ENCODE data around the gene UTP4. TPM values are rescaled to one million over a fixed set of nuclear protein-coding genes. Genes with fewer than 3 reads are reported as not detected.

The UTP4 gene
- total and polyA plus RNA-seq, 2 of the 8 experiments (the other 6 are each of a cell fraction or from before 2014, with no cell fraction given) = 101 to 118 TPM

DNA sequence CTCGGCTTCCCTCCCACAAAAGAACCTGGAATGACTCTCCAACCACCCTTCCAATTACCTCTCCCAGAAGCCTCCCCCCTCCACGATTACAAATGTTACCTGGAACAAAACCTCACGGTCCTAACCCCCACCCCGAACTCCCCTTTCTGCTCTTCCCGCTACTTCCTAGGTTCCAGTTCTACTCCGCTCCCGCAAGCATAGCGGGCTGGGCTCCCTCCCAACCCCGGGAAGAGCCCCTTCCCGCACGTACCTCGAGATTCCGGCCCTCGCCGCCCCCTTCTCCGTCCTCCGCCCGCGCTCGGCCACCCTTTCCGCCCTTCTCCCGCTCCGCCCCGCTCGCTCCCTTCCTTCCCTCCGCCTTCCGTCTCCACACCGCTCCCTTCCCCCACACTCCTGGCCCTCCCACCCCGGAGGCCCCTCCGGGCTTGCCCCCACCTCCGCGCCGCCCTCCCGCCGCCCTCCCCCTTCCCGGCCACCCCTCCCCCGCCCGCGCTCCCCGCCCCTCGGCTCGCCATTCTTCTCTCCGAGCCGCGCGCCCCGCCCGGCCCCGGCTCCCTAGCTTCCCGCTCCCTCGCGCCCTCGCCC, 518 bp upstream of the UTP4 start:
- no peaks in the 10 kb centered on the region for H3K9me3 ChIP-seq (ENCODE audit: insufficient read depth in 2 of 2, low read depth in 1 of 2, low read length in 1 of 2)
- DNase-seq (ENCODE audit: low read depth in 1 of 2, low spot score in 2 of 2) (peak in 1 of 2 experiments; percentile 90), FAIRE-seq (no peak)
- H3K36me3 ChIP-seq (ENCODE audit: control insufficient read depth in 2 of 4, insufficient read depth in 4 of 4, low read length in 3 of 4) = peaks cover 4 to 17% (median 6%) of the 10 kb centered on the region in 4 experiments; a peak in 6 of 8 replicates
- peak overlapping the region; percentile 94 for H3K27ac ChIP-seq (ENCODE audit: low read depth, low read length)
- H4K20me1 ChIP-seq (replicated peaks in 1 of 2; ENCODE audit: control insufficient read depth in 1 of 2, insufficient read depth in 2 of 2, low read length in 2 of 2) = peaks cover 4 to 6% of the 10 kb centered on the region in 2 experiments
- H2BK15ac ChIP-seq (ENCODE audit: low read length) = no peak overlapping the region
- peak overlapping the region; percentile 95 for H2BK5ac ChIP-seq (ENCODE audit: low read depth, low read length)
- H3K18ac ChIP-seq (ENCODE audit: extremely low read depth, low read length) = peak overlapping the region; percentile 99
- peaks cover 2% of the 10 kb centered on the region for H3K23me2 ChIP-seq (ENCODE audit: low read depth, low read length)
- ChIA-PET POLR2A (ENCODE audit: partially characterized antibody) (interaction anchor here (0.5 to 3.7 kb wide), 19 partner anchors 8 to 288 kb away, joined by 3 to 20 read pairs (median 5); partner anchors contain the start of genes HAS3 and PDF), CTCF (ENCODE audit: partially characterized antibody) (interaction anchor here (1.3 kb wide), 2 partner anchors 25 to 230 kb away, joined by 3 to 4 read pairs; no protein-coding TSS in a partner anchor)
- H2AK5ac ChIP-seq (ENCODE audit: low read depth, low read length) = no peak overlapping the region
- peaks cover 2 to 12% (median 7%) of the 10 kb centered on the region in 4 experiments; a peak in 5 of 7 replicates for H3K4me1 ChIP-seq (replicated peaks in 1 of 4; ENCODE audit: control insufficient read depth in 3 of 4, insufficient read depth in 4 of 4, low read length in 3 of 4)
- H4K91ac ChIP-seq (replicated peaks; ENCODE audit: insufficient read length, low read length) = peak overlapping the region; percentile 97
- no peaks in the 10 kb centered on the region for H3K27me3 ChIP-seq (replicated peaks in 1 of 4; ENCODE audit: control insufficient read depth in 3 of 4, extremely low read depth in 1 of 4, insufficient read depth in 3 of 4, low read length in 3 of 4)
- H4K5ac ChIP-seq (ENCODE audit: insufficient read length, low read depth, low read length) = peak overlapping the region; percentile 34
- peak overlapping the region; percentile 90 to 97 (median 94) for H3K4me3 ChIP-seq (ENCODE audit: extremely low read depth in 1 of 4, insufficient read depth in 2 of 4, low read depth in 3 of 4, low read length in 4 of 4)
- H3K9ac ChIP-seq (replicated peaks in 1 of 4; ENCODE audit: extremely low read depth in 1 of 4, low read depth in 3 of 4, low read length in 3 of 4) = peak overlapping the region; percentile 89 to 95 (median 94)
- H3K4ac ChIP-seq (replicated peaks; ENCODE audit: insufficient read length, low read depth, low read length) = peak overlapping the region; percentile 96
- peaks cover 27 to 84% of the 10 kb centered on the region in 2 experiments for H3K79me2 ChIP-seq (ENCODE audit: control insufficient read depth in 1 of 2, insufficient read depth in 2 of 2, low read length in 2 of 2)
- H2AFZ ChIP-seq (ENCODE audit: low read length) = no peak overlapping the region
- no peak overlapping the region for H2BK120ac ChIP-seq (replicated peaks; ENCODE audit: low read depth, low read length)
- H3K14ac ChIP-seq (ENCODE audit: insufficient read length) = no peak overlapping the region
- H3K23ac ChIP-seq (ENCODE audit: insufficient read length) = no peak overlapping the region
- H3K4me2 ChIP-seq (ENCODE audit: insufficient read depth in 1 of 2, low read depth in 2 of 2, low read length in 2 of 2) = peak overlapping the region; percentile 77 to 81
- peak overlapping the region; percentile 85 for H2BK12ac ChIP-seq (ENCODE audit: low read depth, low read length)
- H3K56ac ChIP-seq (replicated peaks; ENCODE audit: insufficient read length, low read depth, low read length) = peak overlapping the region; percentile 56
- WGBS, 2 experiments (ENCODE audit: extremely low coverage in 1 of 2, insufficient coverage in 1 of 2, insufficient read length in 1 of 2, insufficient replicate concordance in 2 of 2, low coverage in 1 of 2, low lambda C conversion rate in 2 of 2, missing lambda C conversion rate in 1 of 2) = 3% methylated on average over 9 of the region's 53 CpGs; no CpG with 5 or more reads in 1 of the 2 experiments
- no peaks in the 10 kb centered on the region; the same call in 1 of the 2 replicates for H3K79me1 ChIP-seq (ENCODE audit: low read depth, low read length)
- H2BK20ac ChIP-seq (ENCODE audit: low read length) = no peak overlapping the region; the same call in 1 of the 2 replicates
- peak overlapping the region; percentile 96 for H4K8ac ChIP-seq (ENCODE audit: extremely low read depth, insufficient read depth, low read length)
- no peak for TF ChIP-seq TAF1 (IDR thresholded peaks at IDR 0.05; ENCODE audit: low read depth, low read length)
- no peak for TF ChIP-seq NRF1 (IDR thresholded peaks at IDR 0.05; ENCODE audit: low read depth, low read length)
- TF ChIP-seq SP1 (IDR thresholded peaks at IDR 0.05; ENCODE audit: low read depth, low read length) = no peak
- no peak for TF ChIP-seq SRF (IDR thresholded peaks at IDR 0.05; ENCODE audit: low read depth, low read length)
- no peak for TF ChIP-seq GABPA (IDR thresholded peaks at IDR 0.05; ENCODE audit: borderline replicate concordance, insufficient read depth, low read length)
- TF ChIP-seq POLR2AphosphoS5 (IDR thresholded peaks at IDR 0.05; ENCODE audit: low read depth, low read length) = peak; percentile 83
- TF ChIP-seq SIN3A (conservative IDR thresholded peaks at IDR 0.05 in 1 of 2, IDR thresholded peaks at IDR 0.05 in 1 of 2; ENCODE audit: low read depth in 1 of 2, low read length in 2 of 2) = 0 out of 4 replicates have a peak, but pooled peaks of 1 of the 2 experiments have one; percentile 21
- TF ChIP-seq CTBP2 (IDR thresholded peaks at IDR 0.05; ENCODE audit: borderline replicate concordance, insufficient read depth, insufficient read length, low read length) = no peak
- no peak for TF ChIP-seq SP4 (IDR thresholded peaks at IDR 0.05; ENCODE audit: low read length)
- peak; percentile 58; the same call in 1 of the 2 replicates for TF ChIP-seq PHF8 (conservative IDR thresholded peaks at IDR 0.05; ENCODE audit: low read depth, low read length)
- peak in 1 of 2 experiments; percentile 6; a peak in 1 of 3 replicates for TF ChIP-seq POLR2A (IDR thresholded peaks at IDR 0.05; ENCODE audit: control extremely low read depth in 1 of 2, low read depth in 2 of 2, low read length in 2 of 2)
- TF ChIP-seq CEBPB (IDR thresholded peaks at IDR 0.05; ENCODE audit: low read depth, low read length) = no peak
- no peak for TF ChIP-seq GTF2F1 (IDR thresholded peaks at IDR 0.05; ENCODE audit: borderline replicate concordance, low read depth, low read length)

Measured in H1 (cell line).